Activated CD4-positive, alpha-beta T cell treated with anti-CD3 and anti-CD28 coated beads for 36 hours (primary cell): ENCODE measurements around the gene TGFB1I1. TPM values are rescaled to one million over a fixed set of nuclear protein-coding genes. Genes with fewer than 3 reads are reported as not detected.
A peak's percentile ranks its signal among the peaks of the same experiment; 100 is the strongest.

ENCODE experiments used
- ATAC-seq: fragments of 200-7000 bp; cut with Tn5 transposase; one replicate; pipeline ENCODE4 v1.10.0; 2021; ENCODE audit warnings: mild to moderate bottlenecking, moderate library complexity
- CTCF ChIA-PET: fragments of 350-600 bp; sonication (Branson Sonifier 250); formaldehyde crosslinking; loops from one replicate; lab custom pipeline; 2021; ENCODE audit warnings: antibody characterized with exemption; lab: Charles Lee
- POLR2A ChIA-PET: fragments of 350-600 bp; sonication (Branson Sonifier 250); formaldehyde crosslinking; loops from one replicate; lab custom pipeline; 2021; ENCODE audit warnings: antibody characterized with exemption, inconsistent platforms; lab: Charles Lee
- DNase-seq: peaks from one replicate; pipeline ENCODE4 v3.0.0-alpha.2; 2020
- H3K27ac Mint-ChIP-seq: one replicate; pipeline ENCODE4 v1.8.0; 2021; ENCODE audit warnings: mixed read lengths
- H3K27me3 Mint-ChIP-seq: one replicate; pipeline ENCODE4 v1.8.0; 2021; ENCODE audit warnings: mixed read lengths
- H3K36me3 Mint-ChIP-seq: one replicate; pipeline ENCODE4 v1.8.0; 2021; ENCODE audit warnings: low read depth, mixed read lengths
- H3K4me1 Mint-ChIP-seq: one replicate; pipeline ENCODE4 v1.8.0; 2021; ENCODE audit warnings: mixed read lengths
- H3K4me3 Mint-ChIP-seq: one replicate; pipeline ENCODE4 v1.8.0; 2021; ENCODE audit warnings: mild to moderate bottlenecking, moderate library complexity, mixed read lengths
- H3K9me3 Mint-ChIP-seq: one replicate; pipeline ENCODE4 v1.8.0; 2021; ENCODE audit warnings: low read depth, mixed read lengths
- intact Hi-C, 2 experiments: fragments of 100-400 bp; cut with DNase I in 1 of 2; cut with micrococcal nuclease in 1 of 2; formaldehyde crosslinking; loops; one replicate each; pipeline versions ENCODE4 v1.14.2 to v1.15.1; 2022 to 2024; cut with DNase I, micrococcal nuclease
- total RNA-seq, 2 experiments: library from RNA; stranded (reverse); gene quantifications; one replicate each; pipeline ENCODE4 v1.2.3, GENCODE V29; 2021

TGFB1I1 gene
- total RNA-seq = 1 to 10 TPM in 1 of 2 experiments, under 1 TPM in 1; 0.80 to 1.1 TPM

DNA sequence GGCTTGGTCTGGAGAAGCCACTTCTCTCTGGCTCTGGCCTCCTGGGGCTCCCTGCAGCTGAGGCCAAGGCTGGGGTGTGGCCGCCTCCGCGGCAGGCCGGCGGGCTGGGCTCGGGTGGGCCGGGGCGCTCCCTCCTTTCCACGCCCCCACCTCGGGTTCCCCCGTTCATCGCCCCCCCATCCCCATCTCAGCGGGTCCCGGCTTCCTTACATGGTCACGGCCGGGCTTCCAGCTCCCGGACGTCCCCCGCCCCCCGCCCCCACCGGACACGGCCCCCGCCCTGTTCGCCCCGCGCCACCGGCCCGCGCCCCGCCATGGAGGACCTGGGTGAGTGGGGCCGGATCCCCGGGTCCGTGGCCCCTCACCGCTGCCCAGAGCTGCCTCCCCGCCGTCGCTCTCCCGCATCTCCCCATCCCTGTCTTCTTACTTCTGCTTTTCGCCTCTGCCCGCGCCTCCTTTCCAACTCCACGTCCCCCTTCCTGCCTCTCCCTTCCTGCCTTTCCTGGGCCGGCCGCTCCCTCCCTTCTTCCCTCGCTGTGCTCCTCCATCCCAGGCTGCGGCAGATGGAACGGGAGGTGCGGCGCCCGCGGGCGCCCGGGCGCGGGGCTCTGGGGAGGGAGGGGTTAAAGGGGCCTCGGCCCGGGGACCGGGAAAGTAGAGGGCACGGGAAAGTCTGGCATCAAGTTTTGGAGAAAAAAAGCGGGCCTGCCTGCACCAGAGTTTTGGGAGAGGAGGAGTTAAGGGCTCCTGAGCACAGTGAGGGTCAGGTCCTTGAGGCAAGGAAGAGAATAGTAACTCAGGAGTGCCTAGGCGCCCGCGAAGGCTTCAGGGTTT is at the start of gene TGFB1I1:
TSS of gene TGFB1I1 (plus strand) at position 278 of the 834 bp plus-strand sequence. CDS start at position 315, 37 bp downstream.
- Mint-ChIP-seq H3K27ac (peak within 1 kb of the TSS; percentile 2), H3K36me3 (peaks cover under 1% of the 10 kb centered on the region), H3K27me3 (peaks cover 18% of the 10 kb centered on the region), H3K4me3 (peak within 1 kb of the TSS; percentile 54), H3K9me3 (no peaks in the 10 kb centered on the region), H3K4me1 (peaks cover 19% of the 10 kb centered on the region)
- DNase-seq (no peak), ATAC-seq (no peak)
- POLR2A ChIA-PET = interaction anchor here (0.6 kb wide), 1 partner anchor 13 kb away, joined by 3 read pairs; the partner anchor contains the start of gene ARMC5
- intact Hi-C loops = no loop called here
- CTCF ChIA-PET = interaction anchor here (0.7 kb wide), 1 partner anchor 11 kb away, joined by 3 read pairs; no protein-coding TSS in a partner anchor

DNA sequence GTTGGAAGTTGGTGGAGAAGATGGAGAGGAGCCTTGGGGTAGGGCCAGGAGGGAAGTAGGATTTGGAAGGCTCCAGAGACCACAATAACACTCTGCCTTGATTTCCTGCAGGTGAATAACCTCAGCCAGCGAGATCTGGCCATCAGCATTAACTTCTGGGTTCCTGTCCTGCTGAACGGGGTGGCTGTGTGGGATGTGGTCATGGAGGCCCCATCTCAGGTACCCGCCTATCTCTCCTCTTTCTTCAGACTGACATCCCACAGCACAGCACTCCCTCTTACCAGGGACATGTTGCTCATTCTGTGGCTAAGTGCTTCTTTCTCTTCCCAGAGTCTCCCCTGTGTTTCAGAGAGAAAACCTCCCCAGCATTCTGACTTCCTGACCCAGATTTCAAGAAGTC is 48.7 kb upstream of the TGFB1I1 start:
- no peak for ATAC-seq
- intact Hi-C loops = loop anchor here in 1 of 2 experiments (10.0 kb wide), 1 partner anchor 158 kb away; no protein-coding TSS in a partner anchor
- DNase-seq = no peak
- Mint-ChIP-seq H3K27ac (no peak overlapping the region), H3K36me3 (no peaks in the 10 kb centered on the region), H3K9me3 (no peaks in the 10 kb centered on the region), H3K27me3 (peaks cover 5% of the 10 kb centered on the region), H3K4me3 (no peak overlapping the region), H3K4me1 (peaks cover 13% of the 10 kb centered on the region)
- ChIA-PET POLR2A (no interaction called here), CTCF (interaction anchor here (1.8 kb wide), 1 partner anchor 37 kb away, joined by 5 read pairs; no protein-coding TSS in a partner anchor)

GRCh38 chr16:31423801-31424200 is 48.2 kb upstream of the TGFB1I1 start:
- peaks cover 5% of the 10 kb centered on the region for H3K27me3 Mint-ChIP-seq
- ATAC-seq = no peak
- H3K36me3 Mint-ChIP-seq = no peaks in the 10 kb centered on the region
- DNase-seq = no peak
- ChIA-PET POLR2A (no interaction called here), CTCF (interaction anchor here (0.8 kb wide), 1 partner anchor 8 kb away, joined by 3 read pairs; no protein-coding TSS in a partner anchor)
- H3K27ac Mint-ChIP-seq = no peak overlapping the region
- no peak overlapping the region for H3K4me3 Mint-ChIP-seq
- intact Hi-C loops = loop anchor here in 1 of 2 experiments (10.0 kb wide), 1 partner anchor 159 kb away; no protein-coding TSS in a partner anchor
- H3K9me3 Mint-ChIP-seq = no peaks in the 10 kb centered on the region
- peaks cover 13% of the 10 kb centered on the region for H3K4me1 Mint-ChIP-seq

DNA sequence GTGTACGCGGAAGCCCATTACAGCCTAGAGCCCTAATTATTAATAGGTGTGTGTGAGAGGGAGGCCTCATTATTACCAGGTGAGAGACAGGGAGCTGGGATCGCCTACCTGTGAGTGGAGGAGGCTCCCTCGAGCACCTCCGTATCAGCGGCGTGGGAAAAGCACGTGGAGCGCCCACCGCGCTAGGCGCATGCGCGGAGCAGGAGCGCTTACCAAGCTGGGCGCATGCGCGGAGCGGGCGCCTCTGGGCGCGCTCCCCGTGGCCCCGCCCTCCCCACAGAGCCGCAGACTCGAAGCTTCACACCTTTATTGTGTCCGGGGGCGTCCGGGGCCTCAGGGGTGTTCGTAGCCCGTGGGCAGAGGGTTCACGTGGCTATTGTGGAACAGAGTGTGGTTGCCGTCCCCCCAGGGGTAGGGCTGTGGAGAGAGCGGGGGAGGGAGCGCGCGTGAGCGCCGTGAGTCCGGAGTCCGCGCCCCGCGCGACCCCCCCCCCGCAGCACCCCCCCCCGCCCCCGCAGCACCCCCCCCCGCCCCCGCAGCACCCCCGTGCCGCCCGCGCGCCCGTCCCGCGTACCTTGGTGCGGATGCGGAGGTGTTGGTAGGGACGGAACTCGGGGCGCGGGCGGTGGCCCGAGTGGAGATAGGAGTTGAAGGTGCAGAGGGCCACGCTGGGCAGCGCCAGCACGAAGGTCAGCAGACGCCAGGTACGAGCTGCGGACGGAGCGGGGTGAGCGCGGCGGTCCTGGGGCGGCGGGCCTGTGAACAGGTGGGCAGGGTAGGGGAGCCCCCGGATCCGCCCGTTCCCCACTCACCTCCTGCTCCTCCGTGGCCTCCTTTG is 44.3 kb upstream of the TGFB1I1 start:
- intact Hi-C loops = loop anchor here in 1 of 2 experiments (10.0 kb wide), 1 partner anchor 163 kb away; no protein-coding TSS in a partner anchor
- Mint-ChIP-seq H3K27ac (no peak overlapping the region), H3K36me3 (no peaks in the 10 kb centered on the region), H3K27me3 (peaks cover 4% of the 10 kb centered on the region), H3K9me3 (no peaks in the 10 kb centered on the region), H3K4me1 (peaks cover 8% of the 10 kb centered on the region), H3K4me3 (no peak overlapping the region)
- ChIA-PET POLR2A (interaction anchor here (0.5 kb wide), 1 partner anchor 79 kb away, joined by 3 read pairs; no protein-coding TSS in a partner anchor), CTCF (interaction anchor here (1.0 kb wide), 1 partner anchor 9 kb away, joined by 3 read pairs; no protein-coding TSS in a partner anchor)
- DNase-seq = peak; percentile 78
- ATAC-seq = peak; percentile 69

DNA sequence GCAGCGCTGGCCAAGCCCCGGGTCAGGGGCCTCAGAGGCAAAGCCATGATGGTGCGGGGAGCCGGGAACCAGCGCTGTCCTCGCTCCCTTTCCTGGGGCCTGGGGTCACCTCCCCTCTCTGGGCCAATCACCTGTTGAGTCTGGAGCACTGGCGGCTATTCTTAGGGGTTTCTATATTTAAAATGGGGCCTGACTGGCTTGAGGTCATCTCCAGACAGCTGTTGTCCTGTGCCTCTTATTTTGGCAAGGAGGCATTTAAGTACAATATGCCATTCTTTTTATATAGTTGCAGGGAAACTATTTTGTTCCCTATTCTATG is 43.7 kb upstream of the TGFB1I1 start, which contains the start of gene COX6A2:
TSS of gene COX6A2 (minus strand) at position 82 of the 319 bp plus-strand sequence. CDS start at position 47, 35 bp downstream.
- Mint-ChIP-seq H3K9me3 (no peaks in the 10 kb centered on the region), H3K27ac (no peak within 1 kb of the TSS), H3K4me3 (no peak within 1 kb of the TSS), H3K27me3 (peaks cover 4% of the 10 kb centered on the region), H3K36me3 (no peaks in the 10 kb centered on the region), H3K4me1 (peaks cover 8% of the 10 kb centered on the region)
- ChIA-PET CTCF (interaction anchor here (1.4 kb wide), 1 partner anchor 14 kb away, joined by 5 read pairs; the partner anchor contains the start of gene ZNF843), POLR2A (no interaction called here)
- intact Hi-C loops = loop anchor here in 1 of 2 experiments (10.0 kb wide), 1 partner anchor 163 kb away; no protein-coding TSS in a partner anchor
- ATAC-seq (no peak), DNase-seq (no peak)

DNA sequence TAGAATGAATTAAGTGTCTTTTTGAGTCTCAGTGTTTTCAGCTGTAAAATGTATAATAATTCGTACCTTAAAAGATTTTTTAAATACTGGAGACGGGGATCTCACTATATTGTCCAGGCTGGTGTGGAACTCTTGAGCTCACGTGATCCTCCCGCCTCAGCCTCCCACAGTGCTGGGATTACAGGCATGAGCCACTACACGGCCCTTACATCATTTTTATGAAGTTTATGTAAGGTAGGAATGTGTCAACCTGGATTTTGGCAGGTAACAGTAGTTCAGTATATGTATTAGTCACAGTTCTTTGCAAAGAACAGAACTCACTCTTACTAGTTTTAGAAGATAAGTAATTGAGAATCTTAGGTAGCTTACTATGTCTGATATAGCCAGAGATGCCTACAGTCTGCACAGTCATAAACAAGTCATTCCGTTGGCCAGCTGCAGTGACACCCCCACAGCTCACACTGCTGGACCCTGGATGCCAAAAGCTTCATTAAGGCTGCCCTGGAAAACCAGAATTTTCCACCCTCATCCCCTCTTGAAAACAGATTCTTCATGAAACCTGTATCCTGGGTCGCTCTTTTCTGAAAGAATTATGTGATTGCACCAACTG is 43.2 kb upstream of the TGFB1I1 start:
- intact Hi-C loops = loop anchor here in 1 of 2 experiments (10.0 kb wide), 1 partner anchor 164 kb away; no protein-coding TSS in a partner anchor
- Mint-ChIP-seq H3K9me3 (no peaks in the 10 kb centered on the region), H3K4me1 (peaks cover 8% of the 10 kb centered on the region), H3K27me3 (peaks cover 4% of the 10 kb centered on the region), H3K4me3 (no peak overlapping the region), H3K36me3 (no peaks in the 10 kb centered on the region), H3K27ac (no peak overlapping the region)
- ChIA-PET CTCF (interaction anchor here (1.4 kb wide), 1 partner anchor 14 kb away, joined by 5 read pairs; the partner anchor contains the start of gene ZNF843), POLR2A (interaction anchor here (0.8 kb wide), 1 partner anchor 9 kb away, joined by 6 read pairs; no protein-coding TSS in a partner anchor)
- ATAC-seq (peak; percentile 14), DNase-seq (no peak)

- Mint-ChIP-seq H3K4me1 (peaks cover 8% of the 10 kb centered on the region), H3K9me3 (no peaks in the 10 kb centered on the region), H3K27ac (no peak overlapping the region), H3K36me3 (no peaks in the 10 kb centered on the region), H3K4me3 (no peak overlapping the region), H3K27me3 (peaks cover 4% of the 10 kb centered on the region)
- ATAC-seq (no peak), DNase-seq (no peak)
- intact Hi-C loops = loop anchor here in 1 of 2 experiments (10.0 kb wide), 1 partner anchor 165 kb away; no protein-coding TSS in a partner anchor
- CTCF ChIA-PET = interaction anchor here (0.9 to 1.4 kb wide), 2 partner anchors 13 to 268 kb away, joined by 3 to 5 read pairs; partner anchors contain the start of gene ZNF843
- POLR2A ChIA-PET = interaction anchor here (0.8 kb wide), 1 partner anchor 8 kb away, joined by 6 read pairs; no protein-coding TSS in a partner anchor
Measured at GRCh38 chr16:31429314-31429713, 42.6 kb upstream of the TGFB1I1 start.

- DNase-seq (no peak), ATAC-seq (no peak)
- H3K27ac Mint-ChIP-seq = no peak overlapping the region
- intact Hi-C loops = loop anchor here in 1 of 2 experiments (10.0 kb wide), 1 partner anchor 165 kb away; no protein-coding TSS in a partner anchor
- no peaks in the 10 kb centered on the region for H3K36me3 Mint-ChIP-seq
- H3K4me1 Mint-ChIP-seq = peaks cover 8% of the 10 kb centered on the region
- ChIA-PET POLR2A (no interaction called here), CTCF (interaction anchor here (0.9 kb wide), 2 partner anchors 230 to 267 kb away, joined by 3 to 4 read pairs; no protein-coding TSS in a partner anchor)
- peaks cover 4% of the 10 kb centered on the region for H3K27me3 Mint-ChIP-seq
- no peaks in the 10 kb centered on the region for H3K9me3 Mint-ChIP-seq
- no peak overlapping the region for H3K4me3 Mint-ChIP-seq
Measured at GRCh38 chr16:31429796-31430195, 42.2 kb upstream of the TGFB1I1 start.

DNA sequence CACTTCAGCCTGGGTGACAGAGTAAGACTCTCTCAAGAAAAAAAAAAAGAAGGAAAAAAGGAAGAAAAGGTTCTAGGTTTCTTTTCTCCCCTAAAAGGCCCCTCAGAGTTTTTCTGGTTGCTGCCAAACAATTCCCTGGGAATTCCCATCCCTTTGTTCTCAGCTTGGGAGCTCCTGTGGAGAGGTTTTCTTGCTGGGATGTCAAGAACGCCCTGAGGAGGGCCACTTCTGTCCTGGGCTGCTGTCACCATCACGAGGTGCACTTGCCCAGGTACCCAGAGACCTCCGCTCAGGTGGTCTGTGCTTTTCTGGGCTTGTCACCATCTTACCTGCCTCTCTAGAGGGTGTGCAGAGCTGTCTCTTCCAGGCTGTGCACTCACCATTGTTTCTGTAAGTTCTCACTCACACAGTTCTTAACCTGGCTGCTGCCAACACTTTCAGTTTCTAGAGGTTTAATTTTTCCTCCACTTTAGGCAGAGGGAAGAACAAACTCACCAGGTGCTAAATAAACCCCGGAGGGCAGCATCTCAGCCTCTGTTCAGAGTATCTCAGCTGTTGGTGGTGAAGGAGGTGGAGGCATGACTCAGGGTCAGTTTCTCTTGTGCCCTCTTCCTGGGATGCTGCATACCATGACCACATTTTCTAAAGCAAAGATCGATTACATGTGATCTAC is 41.4 kb upstream of the TGFB1I1 start:
- peaks cover 8% of the 10 kb centered on the region for H3K4me1 Mint-ChIP-seq
- POLR2A ChIA-PET = no interaction called here
- no peak overlapping the region for H3K4me3 Mint-ChIP-seq
- intact Hi-C loops = no loop called here
- CTCF ChIA-PET = interaction anchor here (0.7 to 0.9 kb wide), 3 partner anchors 230 to 389 kb away, joined by 3 to 4 read pairs (median 3); no protein-coding TSS in a partner anchor
- H3K9me3 Mint-ChIP-seq = no peaks in the 10 kb centered on the region
- no peak overlapping the region for H3K27ac Mint-ChIP-seq
- no peaks in the 10 kb centered on the region for H3K36me3 Mint-ChIP-seq
- DNase-seq (no peak), ATAC-seq (peak; percentile 43)
- peaks cover under 1% of the 10 kb centered on the region for H3K27me3 Mint-ChIP-seq
